HEK293T (cell line): ENCODE data around the gene UGDH.

Source experiments
- CTBP1 ChIP-seq: fragments of 450-650 bp; IDR thresholded peaks from 2 replicates; pipeline ENCODE4 v1.6.1; 2016; ENCODE audit warnings: borderline replicate concordance
- FOXA1 ChIP-seq: fragments of 450-650 bp; IDR thresholded peaks from 2 replicates; pipeline ENCODE4 v1.6.1; 2016; ENCODE audit warnings: mild to moderate bottlenecking
- FOXK2 ChIP-seq: fragments of 450-650 bp; IDR thresholded peaks from 2 replicates; pipeline ENCODE4 v1.6.1; 2016; ENCODE audit warnings: mild to moderate bottlenecking
- NFRKB ChIP-seq: fragments of 450-650 bp; IDR thresholded peaks from 2 replicates; pipeline ENCODE4 v1.6.1; 2016; ENCODE audit warnings: mild to moderate bottlenecking, moderate library complexity
- SP1 ChIP-seq: fragments of 450-650 bp; IDR thresholded peaks from 2 replicates; pipeline ENCODE4 v1.6.1; 2017
- SUZ12 ChIP-seq: fragments of 450-650 bp; IDR thresholded peaks from 2 replicates; pipeline ENCODE4 v1.6.1; 2016; ENCODE audit warnings: mild to moderate bottlenecking
- TARDBP ChIP-seq: fragments of 450-650 bp; IDR thresholded peaks from 2 replicates; pipeline ENCODE4 v1.6.1; 2016
- ZNF384 ChIP-seq: fragments of 450-650 bp; IDR thresholded peaks from 2 replicates; pipeline ENCODE4 v1.6.1; 2016

- TF ChIP-seq TARDBP (no peak), FOXK2 (no peak), ZNF384 (no peak), SUZ12 (no peak), SP1 (no peak), FOXA1 (no peak), NFRKB (no peak), CTBP1 (no peak)
Observed at GRCh38 chr4:39456946-39457763, 70.1 kb downstream of the UGDH start.
